ENCODE results near the gene COQ8A.

- TF ChIP-seq CTCF (IDR thresholded peaks at IDR 0.05; ENCODE audit: low read depth, low read length, poor library complexity, severe bottlenecking) = no peak
- no peak for TF ChIP-seq EZH2phosphoT487 (IDR thresholded peaks at IDR 0.05; ENCODE audit: borderline replicate concordance, low read length)
Observed at GRCh38 chr1:227032396-227032795, 92.3 kb downstream of the COQ8A start.

Measured in DOHH2 (cell line).